Neural progenitor cell (in vitro differentiated cells): ENCODE data around the gene IFRD2.

Experiments used
- CTCF ChIP-seq: fragments of 200-600 bp; sonication (generic); IDR thresholded peaks from 2 replicates; pipeline ENCODE4 v1.5.1; 2017; ENCODE audit warnings: antibody characterized with exemption, mild to moderate bottlenecking
- EZH2 ChIP-seq: fragments of 200-600 bp; sonication (generic); IDR thresholded peaks from 2 replicates; pipeline ENCODE4 v1.6.1; 2017; ENCODE audit warnings: antibody characterized with exemption, mild to moderate bottlenecking, moderate library complexity
- EZH2phosphoT487 ChIP-seq: fragments of 200-600 bp; sonication (generic); IDR thresholded peaks from 2 replicates; pipeline ENCODE4 v1.6.1; 2017; ENCODE audit warnings: antibody characterized with exemption

- TF ChIP-seq CTCF (no peak), EZH2phosphoT487 (no peak), EZH2 (no peak)
Measured at GRCh38 chr3:50271314-50271936, 20.8 kb downstream of the IFRD2 start.
